GM12875 (cell line): Measurements from ENCODE around the gene C4orf50.

Source experiments
- H3K4me3 ChIP-seq: one replicate; pipeline ENCODE4 v1.5.1; 2011; ENCODE audit warnings: low read depth, low read length, control low read depth
- CTCF ChIP-seq: IDR thresholded peaks from 2 replicates; pipeline ENCODE4 v1.5.1; 2011; ENCODE audit warnings: low read depth, mild to moderate bottlenecking, control low read depth, inconsistent platforms, low read length, moderate library complexity, borderline replicate concordance; ENCODE audit not compliant: insufficient read depth

Gene C4orf50

GRCh38 chr4:6001680-6002491 is 16.3 kb downstream of the C4orf50 start:
- no peak for TF ChIP-seq CTCF
- no peak overlapping the region for H3K4me3 ChIP-seq

GRCh38 chr4:5999830-6000365 is 18.3 kb downstream of the C4orf50 start:
- H3K4me3 ChIP-seq = no peak overlapping the region
- no peak for TF ChIP-seq CTCF

GRCh38 chr4:5999356-5999755 is 18.9 kb downstream of the C4orf50 start:
- no peak overlapping the region for H3K4me3 ChIP-seq
- TF ChIP-seq CTCF = no peak

- no peak overlapping the region for H3K4me3 ChIP-seq
- TF ChIP-seq CTCF = peak; percentile 92
Observed at GRCh38 chr4:5998333-5998936, 19.8 kb downstream of the C4orf50 start.

- TF ChIP-seq CTCF = no peak
Observed at GRCh38 chr4:5996641-5997040, 21.6 kb downstream of the C4orf50 start.

GRCh38 chr4:5995901-5996623 is 22.2 kb downstream of the C4orf50 start:
- no peak for TF ChIP-seq CTCF
- H3K4me3 ChIP-seq = no peak overlapping the region

More at GRCh38 chr4:5996641-5997040, 21.6 kb downstream of the C4orf50 start:
- no peak overlapping the region for H3K4me3 ChIP-seq
